GM12878 (cell line): ENCODE data around the gene UNC119B. TPM values are rescaled to one million over a fixed set of nuclear protein-coding genes. Genes with fewer than 3 reads are reported as not detected.

Experiments used
- ATAC-seq: fragments of 200-7000 bp; cut with Tn5 transposase; 3 replicates; pipeline ENCODE4 v1.9.1; 2020; ENCODE audit warnings: mild to moderate bottlenecking, moderate library complexity
- BruUV-seq: library from RNA; stranded (reverse); fragments of 400-500 nt; replicated peaks from 2 replicates; lab custom pipeline; 2021; lab: Mats Ljungman, UMichigan
- CTCF ChIA-PET: fragments of 300-600 bp; sonication (Branson Sonifier 250); formaldehyde crosslinking; extraction: SDS; loops from one replicate; lab custom pipeline; 2021; ENCODE audit warnings: inconsistent platforms; lab: Yijun Ruan, JAX
- POLR2A ChIA-PET: fragments of 350-600 bp; formaldehyde crosslinking; extraction: SDS; loops from one replicate; lab custom pipeline; 2021; ENCODE audit warnings: inconsistent platforms; lab: Charles Lee
- RAD21 ChIA-PET: fragments of 300-600 bp; sonication (Branson Sonifier 250); formaldehyde crosslinking; loops from one replicate; lab custom pipeline; 2023; ENCODE audit warnings: antibody characterized with exemption; ENCODE audit not compliant: unreplicated experiment; lab: Charles Lee
- SMC1A ChIA-PET: fragments of 300-600 bp; sonication (Branson Sonifier 250); formaldehyde crosslinking; loops from one replicate; lab custom pipeline; 2023; ENCODE audit not compliant: unreplicated experiment, uncharacterized antibody; lab: Charles Lee
- DNase-seq: peaks from one replicate; pipeline ENCODE4 v3.0.0-alpha.2; 2011; ENCODE audit warnings: low read depth, low spot score
- FAIRE-seq: peaks from 3 replicates; lab custom pipeline; 2011; peaks lifted over from hg19 to GRCh38; lab: Jason Lieb, UNC
- H2AFZ ChIP-seq: 2 replicates; pipeline ENCODE4 v1.6.0; 2011; ENCODE audit warnings: low read depth, low read length, control low read depth; ENCODE audit not compliant: control insufficient read depth
- H3K27ac ChIP-seq: 2 replicates; pipeline ENCODE4 v1.5.1; 2011; ENCODE audit warnings: control low read depth; ENCODE audit not compliant: control insufficient read depth, insufficient read depth
- H3K27me3 ChIP-seq, 2 experiments: replicated peaks in 1 of 2; 2 replicates each; pipeline versions ENCODE4 v1.6.0 to v1.6.1; 2011; ENCODE audit warnings: low read length in 1 of 2; ENCODE audit not compliant: control insufficient read depth in 2 of 2, insufficient read depth in 2 of 2
- H3K36me3 ChIP-seq, 2 experiments: 2 replicates each; pipeline ENCODE4 v1.5.1; 2011; ENCODE audit warnings: low read length in 1 of 2; ENCODE audit not compliant: control insufficient read depth in 2 of 2, insufficient read depth in 2 of 2
- H3K4me1 ChIP-seq: 2 replicates; pipeline ENCODE4 v1.6.1; 2011; ENCODE audit warnings: mild to moderate bottlenecking, low read length, moderate library complexity, mixed read lengths; ENCODE audit not compliant: control insufficient read depth, insufficient read depth
- H3K4me2 ChIP-seq: 2 replicates; pipeline ENCODE4 v1.6.0; 2011; ENCODE audit warnings: control low read depth; ENCODE audit not compliant: control insufficient read depth, insufficient read depth
- H3K4me3 ChIP-seq: fragments of 200-600 bp; sonication (generic); 2 replicates; pipeline ENCODE4 v1.5.1; 2016
- H3K79me2 ChIP-seq: 2 replicates; pipeline ENCODE4 v1.6.0; 2011; ENCODE audit warnings: low read length; ENCODE audit not compliant: control insufficient read depth, insufficient read depth
- H3K9ac ChIP-seq: 2 replicates; pipeline ENCODE4 v1.8.0; 2011; ENCODE audit warnings: low read length, control low read depth, mixed read lengths; ENCODE audit not compliant: control insufficient read depth, insufficient read depth
- H3K9me3 ChIP-seq: replicated peaks from 3 replicates; pipeline ENCODE4 v1.5.1; 2011; ENCODE audit warnings: mild to moderate bottlenecking, low read length; ENCODE audit not compliant: control insufficient read depth, insufficient read depth
- H4K20me1 ChIP-seq: 2 replicates; pipeline ENCODE4 v1.6.0; 2011; ENCODE audit not compliant: control insufficient read depth, insufficient read depth
- FOS ChIP-seq: IDR thresholded peaks from 3 replicates; pipeline ENCODE4 v1.6.1; 2011; ENCODE audit warnings: borderline replicate concordance; ENCODE audit not compliant: insufficient read length; ENCODE audit errors: extremely low read depth
- NR2F1 ChIP-seq: fragments of 450-650 bp; conservative IDR thresholded peaks from 2 replicates; pipeline ENCODE4 v1.6.1; 2017; ENCODE audit warnings: mild to moderate bottlenecking
- PAX5 ChIP-seq: IDR thresholded peaks from 2 replicates; pipeline ENCODE4 v1.6.1; 2011; ENCODE audit warnings: low read depth, low read length, borderline replicate concordance
- RUNX3 ChIP-seq: IDR thresholded peaks from 2 replicates; pipeline ENCODE4 v1.6.1; 2012; ENCODE audit warnings: low read length, inconsistent platforms
- SPI1 ChIP-seq: IDR thresholded peaks from 2 replicates; pipeline ENCODE4 v1.6.1; 2011; ENCODE audit warnings: low read depth, mild to moderate bottlenecking, low read length, moderate library complexity, borderline replicate concordance; ENCODE audit not compliant: insufficient read depth
- SUPT20H ChIP-seq: IDR thresholded peaks from 2 replicates; pipeline ENCODE4 v1.6.1; 2011; ENCODE audit warnings: low read depth, mild to moderate bottlenecking, low read length, moderate library complexity, borderline replicate concordance; ENCODE audit not compliant: control insufficient read depth
- WGBS: methylation state at CpG from one replicate; pipeline ENCODE4 v1.1.6; 2016; ENCODE audit warnings: low lambda C conversion rate; ENCODE audit not compliant: insufficient replicate concordance, insufficient coverage; ENCODE audit errors: missing lambda C conversion rate; 5-methylcytosine and 5-hydroxymethylcytosine counted together
- in situ Hi-C: fragments of 300-500 bp; cut with MboI; formaldehyde crosslinking; loops from 9 replicates; pipeline ENCODE4 v1.14.3; 2018; ENCODE audit warnings: mixed read lengths
- intact Hi-C: fragments of 100-400 bp; cut with micrococcal nuclease; formaldehyde crosslinking; loops from one replicate; pipeline ENCODE4 v1.14.2; 2022; ENCODE audit not compliant: unreplicated experiment
- polyA plus RNA-seq, 11 experiments: library from polyadenylated mRNA; depleted of rRNA in 4 of 11; unstranded in 6 of 11; stranded (reverse) in 5 of 11; fragments of >200 nt; fragmentation: Nextera tagmentation in 4 of 11; fragmentation: Illumina TruSeq in 1 of 11; extraction: Ambion mirVana in 4 of 11; extraction: Trizol in 1 of 11; gene quantifications; 1 replicate in 1 of 11; 2 replicates in 10 of 11; pipeline versions ENCODE4 v1.2.1 to v1.2.3, GENCODE V29; 2011 to 2016; ENCODE audit warnings: inconsistent platforms in 2 of 11, missing spikeins in 2 of 11, low read depth in 1 of 11
- total RNA-seq, 4 experiments: library from RNA; depleted of rRNA in 3 of 4; stranded (reverse); fragments of >200 nt in 3 of 4; fragmentation: Illumina TruSeq in 1 of 4; extraction: Trizol in 1 of 4; gene quantifications; 2 replicates each; pipeline versions ENCODE4 v1.2.1 to v1.2.3, GENCODE V29; 2013 to 2021
- TF ChIP-seq, protein P1 (sequence below): fragments of 450-650 bp; formaldehyde crosslinking; IDR thresholded peaks from 2 replicates; pipeline ENCODE4 v1.5.0; 2022; ENCODE audit warnings: mild to moderate bottlenecking, missing genetic modification characterization
- TF ChIP-seq, protein P2 (sequence below): fragments of 450-650 bp; IDR thresholded peaks from 2 replicates; pipeline ENCODE4 v1.6.1; 2017; ENCODE audit warnings: antibody characterized with exemption, mild to moderate bottlenecking, moderate library complexity

The UNC119B gene
- total and polyA plus RNA-seq, 10 of the 15 experiments (the other 5 are each of a cell fraction or from before 2014, with no cell fraction given): 4.3 to 31.5 (median 10.5) TPM

DNA sequence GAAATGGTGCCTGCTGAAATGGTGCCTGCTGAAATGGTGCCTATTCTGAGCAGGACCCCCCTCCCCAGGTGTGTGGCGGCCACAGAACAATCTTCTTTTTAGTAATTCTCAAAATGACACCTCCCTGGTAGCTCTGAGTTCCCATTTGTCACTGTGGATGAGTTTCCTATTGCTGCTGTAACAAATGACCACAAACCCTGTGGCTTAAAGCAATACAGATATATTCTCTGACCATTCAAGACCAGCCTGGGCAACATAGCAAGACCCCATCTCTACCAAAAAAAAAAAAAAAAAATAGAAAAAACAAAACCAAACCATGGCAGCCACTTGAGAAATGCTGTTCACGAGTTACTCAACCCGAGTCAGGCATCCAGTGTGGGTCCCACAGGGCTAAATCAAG lies 23.3 kb downstream of the UNC119B start:
- Histone ChIP-seq H3K4me1 (no peaks in the 10 kb centered on the region), H3K9me3 (no peaks in the 10 kb centered on the region), H3K27ac (no peak overlapping the region), H3K4me3 (no peak overlapping the region), H3K36me3 (0 out of 4 replicates have a peak, but pooled peaks cover 0 to 1% of the 10 kb centered on the region in 2 experiments), H4K20me1 (no peaks in the 10 kb centered on the region), H3K9ac (no peak overlapping the region), H2AFZ (no peak overlapping the region), H3K79me2 (no peaks in the 10 kb centered on the region), H3K4me2 (no peak overlapping the region), H3K27me3 (no peaks in the 10 kb centered on the region)
- ChIA-PET CTCF (no interaction called here), POLR2A (no interaction called here), RAD21 (no interaction called here), SMC1A (no interaction called here)
- 64% methylated on average over 3 of the region's 3 CpGs for WGBS
- TF ChIP-seq, protein P1, sequence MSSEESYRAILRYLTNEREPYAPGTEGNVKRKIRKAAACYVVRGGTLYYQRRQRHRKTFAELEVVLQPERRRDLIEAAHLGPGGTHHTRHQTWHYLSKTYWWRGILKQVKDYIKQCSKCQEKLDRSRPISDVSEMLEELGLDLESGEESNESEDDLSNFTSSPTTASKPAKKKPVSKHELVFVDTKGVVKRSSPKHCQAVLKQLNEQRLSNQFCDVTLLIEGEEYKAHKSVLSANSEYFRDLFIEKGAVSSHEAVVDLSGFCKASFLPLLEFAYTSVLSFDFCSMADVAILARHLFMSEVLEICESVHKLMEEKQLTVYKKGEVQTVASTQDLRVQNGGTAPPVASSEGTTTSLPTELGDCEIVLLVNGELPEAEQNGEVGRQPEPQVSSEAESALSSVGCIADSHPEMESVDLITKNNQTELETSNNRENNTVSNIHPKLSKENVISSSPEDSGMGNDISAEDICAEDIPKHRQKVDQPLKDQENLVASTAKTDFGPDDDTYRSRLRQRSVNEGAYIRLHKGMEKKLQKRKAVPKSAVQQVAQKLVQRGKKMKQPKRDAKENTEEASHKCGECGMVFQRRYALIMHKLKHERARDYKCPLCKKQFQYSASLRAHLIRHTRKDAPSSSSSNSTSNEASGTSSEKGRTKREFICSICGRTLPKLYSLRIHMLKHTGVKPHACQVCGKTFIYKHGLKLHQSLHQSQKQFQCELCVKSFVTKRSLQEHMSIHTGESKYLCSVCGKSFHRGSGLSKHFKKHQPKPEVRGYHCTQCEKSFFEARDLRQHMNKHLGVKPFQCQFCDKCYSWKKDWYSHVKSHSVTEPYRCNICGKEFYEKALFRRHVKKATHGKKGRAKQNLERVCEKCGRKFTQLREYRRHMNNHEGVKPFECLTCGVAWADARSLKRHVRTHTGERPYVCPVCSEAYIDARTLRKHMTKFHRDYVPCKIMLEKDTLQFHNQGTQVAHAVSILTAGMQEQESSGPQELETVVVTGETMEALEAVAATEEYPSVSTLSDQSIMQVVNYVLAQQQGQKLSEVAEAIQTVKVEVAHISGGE: no peak
- TF ChIP-seq RUNX3: 0 out of 2 replicates have a peak, but pooled peaks have one; percentile 4
- FAIRE-seq (no peak), DNase-seq (no peak), ATAC-seq (no peak)
- intact Hi-C loops (no loop called here), in situ Hi-C loops (no loop called here)
- no TSS peak for BruUV-seq

DNA sequence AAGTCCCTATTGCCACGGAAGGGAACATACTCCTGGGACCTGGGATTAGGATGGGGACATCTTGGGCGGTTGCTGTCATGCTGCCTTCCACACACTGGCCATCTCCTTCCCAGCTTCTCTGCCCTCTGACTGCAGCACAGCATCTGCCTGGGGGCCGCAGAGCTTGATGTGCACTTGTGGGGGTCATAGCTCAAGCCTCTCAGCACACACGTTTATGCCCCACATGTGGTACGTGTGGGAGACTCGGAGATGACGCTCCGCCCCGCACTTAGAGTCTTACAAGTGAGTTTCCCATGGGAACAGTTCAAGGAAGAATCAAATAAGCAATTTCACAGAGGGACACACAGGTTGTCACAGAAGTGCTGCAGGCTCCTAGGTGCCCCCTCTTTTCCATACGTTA lies 24.0 kb downstream of the UNC119B start:
- ChIA-PET CTCF (no interaction called here), SMC1A (no interaction called here), POLR2A (no interaction called here), RAD21 (no interaction called here)
- H3K4me2 ChIP-seq: no peak overlapping the region
- H3K27ac ChIP-seq: no peak overlapping the region
- ATAC-seq (no peak), FAIRE-seq (no peak), DNase-seq (no peak)
- H3K4me3 ChIP-seq: no peak overlapping the region
- in situ Hi-C loops (no loop called here), intact Hi-C loops (no loop called here)
- H3K79me2 ChIP-seq: no peaks in the 10 kb centered on the region
- H4K20me1 ChIP-seq: no peaks in the 10 kb centered on the region
- no peak overlapping the region for H3K9ac ChIP-seq
- no peaks in the 10 kb centered on the region for H3K9me3 ChIP-seq
- H3K4me1 ChIP-seq: no peaks in the 10 kb centered on the region
- H3K36me3 ChIP-seq: 0 out of 4 replicates have a peak, but pooled peaks cover 0 to 1% of the 10 kb centered on the region in 2 experiments
- H2AFZ ChIP-seq: no peak overlapping the region
- BruUV-seq: no TSS peak
- 87% methylated on average over 10 of the region's 10 CpGs for WGBS
- H3K27me3 ChIP-seq: no peaks in the 10 kb centered on the region
- TF ChIP-seq, protein P2, sequence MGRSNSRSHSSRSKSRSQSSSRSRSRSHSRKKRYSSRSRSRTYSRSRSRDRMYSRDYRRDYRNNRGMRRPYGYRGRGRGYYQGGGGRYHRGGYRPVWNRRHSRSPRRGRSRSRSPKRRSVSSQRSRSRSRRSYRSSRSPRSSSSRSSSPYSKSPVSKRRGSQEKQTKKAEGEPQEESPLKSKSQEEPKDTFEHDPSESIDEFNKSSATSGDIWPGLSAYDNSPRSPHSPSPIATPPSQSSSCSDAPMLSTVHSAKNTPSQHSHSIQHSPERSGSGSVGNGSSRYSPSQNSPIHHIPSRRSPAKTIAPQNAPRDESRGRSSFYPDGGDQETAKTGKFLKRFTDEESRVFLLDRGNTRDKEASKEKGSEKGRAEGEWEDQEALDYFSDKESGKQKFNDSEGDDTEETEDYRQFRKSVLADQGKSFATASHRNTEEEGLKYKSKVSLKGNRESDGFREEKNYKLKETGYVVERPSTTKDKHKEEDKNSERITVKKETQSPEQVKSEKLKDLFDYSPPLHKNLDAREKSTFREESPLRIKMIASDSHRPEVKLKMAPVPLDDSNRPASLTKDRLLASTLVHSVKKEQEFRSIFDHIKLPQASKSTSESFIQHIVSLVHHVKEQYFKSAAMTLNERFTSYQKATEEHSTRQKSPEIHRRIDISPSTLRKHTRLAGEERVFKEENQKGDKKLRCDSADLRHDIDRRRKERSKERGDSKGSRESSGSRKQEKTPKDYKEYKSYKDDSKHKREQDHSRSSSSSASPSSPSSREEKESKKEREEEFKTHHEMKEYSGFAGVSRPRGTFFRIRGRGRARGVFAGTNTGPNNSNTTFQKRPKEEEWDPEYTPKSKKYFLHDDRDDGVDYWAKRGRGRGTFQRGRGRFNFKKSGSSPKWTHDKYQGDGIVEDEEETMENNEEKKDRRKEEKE: no peak
- TF ChIP-seq FOS (no peak), PAX5 (no peak), SUPT20H (no peak), NR2F1 (no peak), SPI1 (no peak)
